HG03460 (cell line): ENCODE measurements around the gene VGLL2.
"Not testable (repeated sequence)": the region's sequence is repeated elsewhere in the genome, so short reads cannot be mapped to it uniquely, and the experiment has no call there.

Source experiments
- ATAC-seq: cut with Tn5 transposase; IDR thresholded peaks from one replicate; pipeline ENCODE4 v1.9.1; 2021; ENCODE audit not compliant: unreplicated experiment

VGLL2 gene, protein sequence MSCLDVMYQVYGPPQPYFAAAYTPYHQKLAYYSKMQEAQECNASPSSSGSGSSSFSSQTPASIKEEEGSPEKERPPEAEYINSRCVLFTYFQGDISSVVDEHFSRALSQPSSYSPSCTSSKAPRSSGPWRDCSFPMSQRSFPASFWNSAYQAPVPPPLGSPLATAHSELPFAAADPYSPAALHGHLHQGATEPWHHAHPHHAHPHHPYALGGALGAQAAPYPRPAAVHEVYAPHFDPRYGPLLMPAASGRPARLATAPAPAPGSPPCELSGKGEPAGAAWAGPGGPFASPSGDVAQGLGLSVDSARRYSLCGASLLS

DNA sequence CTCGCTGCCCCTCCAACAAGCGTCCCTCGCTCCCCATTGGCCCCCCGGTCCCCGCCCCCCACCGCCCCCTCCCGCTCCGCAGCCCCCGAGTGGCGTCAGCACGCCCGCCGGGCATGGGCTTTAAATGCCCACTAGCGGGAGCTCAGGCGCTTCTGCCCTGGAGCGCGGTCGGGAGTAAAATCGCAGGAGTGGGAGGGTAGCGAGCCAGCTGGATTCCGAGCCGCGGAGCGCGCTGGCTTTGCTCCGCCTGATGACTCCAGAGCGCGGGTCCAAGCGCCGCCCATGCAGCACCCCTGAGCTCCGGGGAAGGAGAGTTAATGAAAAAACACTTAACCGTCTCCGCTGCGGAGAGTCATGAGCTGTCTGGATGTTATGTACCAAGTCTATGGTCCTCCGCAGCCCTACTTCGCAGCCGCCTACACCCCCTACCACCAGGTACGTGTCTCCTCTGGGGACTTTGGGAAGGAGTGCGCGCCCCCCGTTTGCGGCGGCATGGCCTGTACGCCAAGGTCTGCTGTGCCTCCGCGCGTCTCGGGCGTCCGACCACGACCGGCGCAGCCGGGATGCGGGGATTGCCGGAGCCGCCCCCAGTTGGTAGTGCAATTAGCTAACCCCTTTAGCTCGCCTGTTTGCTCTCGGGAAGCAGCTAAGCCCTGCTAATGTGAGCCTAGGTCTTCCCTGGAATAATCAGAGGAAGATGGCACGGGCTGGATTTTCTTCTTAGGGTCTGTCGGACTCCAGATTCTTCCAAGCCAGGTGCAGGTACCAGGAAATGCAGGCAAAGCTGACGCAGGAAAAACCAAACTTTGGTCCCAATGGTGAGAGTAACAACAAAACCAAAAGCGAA is at the start of gene VGLL2:
Gene VGLL2 (plus strand): TSS at position 149 of the 847 bp plus-strand sequence. CDS start 206 bp downstream, at position 355.
- ATAC-seq: no peak

DNA sequence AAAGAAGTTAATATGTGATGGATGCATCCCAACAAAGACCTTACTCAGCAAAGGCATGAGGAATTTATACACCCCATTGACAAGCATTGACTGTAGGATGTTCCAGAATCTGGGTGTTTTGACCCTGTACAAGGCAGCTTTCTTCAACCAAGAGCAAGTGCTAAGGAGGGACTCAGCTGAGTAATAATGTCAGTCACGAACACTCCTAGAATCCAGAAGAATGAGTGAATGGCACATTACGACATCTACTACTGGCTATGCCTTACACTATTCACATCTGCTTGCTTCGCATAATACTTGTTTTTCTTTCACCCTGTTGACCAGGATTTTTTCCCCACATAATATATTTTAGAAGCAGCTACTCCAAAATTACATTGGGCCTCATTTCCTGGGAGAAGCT is 42.5 kb upstream of the VGLL2 start:
- no peak for ATAC-seq

DNA sequence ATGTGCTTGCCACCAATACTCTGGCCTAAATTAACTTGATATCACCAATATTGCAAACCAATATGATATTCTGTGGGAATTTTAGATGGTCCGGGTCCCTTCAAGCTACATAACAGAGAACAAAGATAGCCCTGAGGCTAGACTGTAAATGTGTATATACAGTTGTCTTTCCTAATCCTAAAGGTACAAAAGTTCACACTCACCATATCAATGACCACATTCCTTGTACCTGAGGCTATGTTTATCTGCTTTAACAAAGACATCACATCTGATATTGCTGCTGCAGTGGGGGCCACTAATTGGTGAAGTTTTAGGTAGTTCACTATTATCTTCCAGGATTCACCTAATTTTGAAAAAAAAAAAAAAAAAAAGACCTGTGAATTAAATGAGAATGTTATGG is 38.6 kb upstream of the VGLL2 start:
- ATAC-seq: no peak

DNA sequence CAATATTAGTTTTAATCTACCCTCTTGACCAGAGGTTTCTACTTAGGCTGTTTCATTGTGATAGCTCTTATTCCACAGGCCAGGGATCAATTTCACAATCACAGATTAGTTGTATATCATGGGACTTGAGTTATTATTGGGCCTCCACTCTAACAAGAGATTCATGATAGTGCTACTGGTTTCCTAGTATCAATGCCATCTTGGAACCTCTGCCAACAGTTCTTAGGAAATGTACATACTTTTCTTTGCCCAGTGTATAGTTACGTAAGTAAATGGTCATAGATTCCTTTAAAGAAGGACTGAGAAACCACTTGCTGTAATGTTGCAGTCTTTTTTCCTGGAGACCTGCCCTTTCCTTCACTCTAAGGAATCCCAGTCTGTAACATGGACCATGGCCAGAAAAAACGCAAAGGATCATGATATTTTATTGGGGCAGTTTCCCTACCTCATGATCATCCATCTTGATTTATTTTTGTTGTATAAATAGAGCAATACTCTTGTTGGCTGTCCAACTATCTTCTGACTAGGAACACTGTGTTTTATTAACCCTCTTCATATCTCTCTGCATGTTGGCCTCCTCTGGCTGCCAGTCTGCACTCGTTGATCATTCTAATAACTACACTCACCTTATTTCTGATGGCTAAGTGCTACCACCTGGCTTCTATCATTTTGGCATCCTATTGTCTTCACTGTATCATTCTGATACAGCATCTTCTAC is 38.0 kb upstream of the VGLL2 start:
- no peak for ATAC-seq

DNA sequence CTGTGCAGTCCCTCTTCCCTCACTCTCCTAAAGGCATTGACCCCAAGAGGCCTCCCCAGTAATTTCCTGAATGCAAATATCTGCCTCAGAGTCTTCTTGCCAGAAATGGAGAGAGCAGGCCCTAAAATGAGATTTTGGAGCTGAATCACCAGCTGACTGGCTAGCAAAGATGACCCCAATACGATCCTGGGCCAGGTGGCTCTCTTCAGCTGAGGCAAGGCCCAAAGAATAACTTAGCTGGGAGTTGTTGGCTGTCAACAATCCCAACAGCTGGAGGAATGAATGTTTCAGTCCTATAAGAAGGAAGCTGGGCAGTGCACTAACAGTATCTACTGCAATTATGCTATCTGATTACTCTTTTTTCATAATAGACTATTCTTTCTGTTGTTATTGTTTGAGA is 37.2 kb upstream of the VGLL2 start:
- no peak for ATAC-seq

DNA sequence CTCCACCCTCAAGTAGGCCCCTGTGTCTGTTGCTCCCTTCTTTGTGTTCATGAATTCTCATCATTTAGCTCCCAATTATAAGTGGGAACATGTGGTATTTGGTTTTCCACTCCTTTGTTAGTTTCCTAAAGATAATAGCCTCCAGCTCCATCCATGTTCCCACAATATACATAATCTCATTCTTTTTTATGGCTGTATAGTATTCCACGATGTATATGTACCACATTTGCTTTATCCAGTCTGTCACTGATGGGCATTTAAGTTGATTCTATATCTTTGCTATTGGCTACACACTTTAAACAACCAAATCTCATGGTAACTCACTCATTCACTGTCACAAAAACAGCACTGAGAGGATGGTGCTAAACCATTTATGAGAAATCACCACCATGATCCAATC is 35.5 kb upstream of the VGLL2 start:
- no peak for ATAC-seq

DNA sequence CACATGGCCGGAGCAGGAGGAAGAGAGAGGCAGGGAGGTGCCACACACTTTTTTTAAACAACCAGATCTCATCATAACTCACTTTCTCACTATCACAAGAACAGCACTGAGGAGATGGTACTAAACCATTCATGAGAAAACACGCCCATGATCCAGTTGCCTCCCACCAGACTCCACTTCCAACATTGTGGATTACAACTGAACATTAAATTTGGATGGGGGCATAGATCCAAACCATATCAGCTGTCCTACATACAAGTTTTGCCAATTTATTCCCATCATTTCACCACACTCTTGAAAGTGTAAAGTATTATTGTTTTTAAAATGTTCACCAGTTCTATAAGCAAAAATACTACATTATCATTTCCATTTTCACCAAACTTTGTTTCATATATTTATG is 33.9 kb upstream of the VGLL2 start:
- ATAC-seq: no peak

DNA sequence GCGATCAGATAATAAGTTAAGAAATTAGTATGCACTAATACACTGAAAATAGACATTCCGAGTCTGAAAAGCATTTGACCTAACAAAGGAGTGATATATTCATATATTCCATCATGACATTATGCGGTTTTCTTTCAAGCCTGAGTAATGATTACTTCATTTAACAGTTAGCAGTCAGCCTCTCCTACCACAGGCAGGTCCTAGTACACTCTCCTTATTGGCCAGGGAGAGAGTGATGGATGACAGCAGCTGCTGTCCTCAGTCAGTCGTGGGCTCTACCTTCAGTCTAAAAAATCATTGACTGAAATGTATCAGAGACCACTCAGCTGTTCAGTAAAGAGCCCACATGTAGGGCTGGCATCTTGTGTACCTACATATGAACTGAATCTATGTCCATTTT is 33.2 kb upstream of the VGLL2 start:
- no peak for ATAC-seq

DNA sequence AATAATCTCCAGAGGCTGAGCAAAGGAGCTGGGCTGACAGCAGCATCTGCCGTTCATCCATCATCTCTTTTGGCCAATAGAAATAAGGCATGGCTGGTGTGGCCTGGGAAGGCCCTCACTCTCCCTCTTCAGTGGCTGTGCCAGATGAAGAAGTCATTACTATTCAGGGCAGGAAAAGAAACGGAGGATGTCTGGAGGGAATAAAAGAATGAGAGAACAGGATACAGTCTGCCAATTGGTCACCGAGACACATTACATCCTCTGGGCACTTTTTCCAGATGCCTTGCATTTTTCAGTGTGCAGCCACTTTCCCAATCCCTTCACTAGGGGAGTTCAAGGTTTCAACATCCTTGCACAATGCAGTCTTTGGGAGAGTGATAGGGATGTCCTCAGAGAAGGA is 32.2 kb upstream of the VGLL2 start:
- no peak for ATAC-seq

DNA sequence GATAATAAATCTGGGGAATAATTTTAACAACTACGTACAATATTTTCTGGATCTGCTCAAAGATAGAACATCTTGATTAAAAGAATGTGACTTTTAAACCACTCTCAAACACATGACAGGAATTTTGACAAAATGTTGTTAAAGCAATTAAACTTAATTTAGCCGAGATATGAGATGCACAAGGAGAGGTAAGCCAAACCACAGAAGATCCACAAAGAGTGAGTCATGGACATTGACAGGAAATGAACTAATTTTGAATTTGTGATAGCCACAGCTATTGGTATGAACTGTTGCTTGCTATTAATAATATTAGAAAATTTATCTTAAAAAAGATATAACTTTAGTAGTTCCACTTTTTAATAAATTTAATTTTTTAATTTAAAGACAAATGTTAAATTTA is 27.8 kb upstream of the VGLL2 start:
- no peak for ATAC-seq

DNA sequence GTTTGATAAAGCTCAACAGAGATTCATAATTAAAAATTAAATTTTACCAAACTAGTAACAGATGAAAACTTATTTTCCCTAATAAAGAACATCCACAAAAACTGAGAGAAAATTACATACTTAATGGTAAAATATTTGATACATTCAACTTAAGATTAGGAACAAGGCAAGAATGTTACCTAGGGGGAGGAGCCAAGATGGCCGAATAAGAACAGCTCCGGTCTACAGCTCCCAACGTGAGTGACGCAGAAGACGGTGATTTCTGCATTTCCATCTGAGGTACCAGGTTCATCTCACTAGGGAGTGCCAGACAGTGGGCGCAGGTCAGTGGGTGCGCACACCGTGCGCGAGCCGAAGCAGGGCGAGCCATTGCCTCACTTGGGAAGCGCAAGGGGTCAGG is 20.8 kb upstream of the VGLL2 start:
- ATAC-seq: not testable (repeated sequence)

DNA sequence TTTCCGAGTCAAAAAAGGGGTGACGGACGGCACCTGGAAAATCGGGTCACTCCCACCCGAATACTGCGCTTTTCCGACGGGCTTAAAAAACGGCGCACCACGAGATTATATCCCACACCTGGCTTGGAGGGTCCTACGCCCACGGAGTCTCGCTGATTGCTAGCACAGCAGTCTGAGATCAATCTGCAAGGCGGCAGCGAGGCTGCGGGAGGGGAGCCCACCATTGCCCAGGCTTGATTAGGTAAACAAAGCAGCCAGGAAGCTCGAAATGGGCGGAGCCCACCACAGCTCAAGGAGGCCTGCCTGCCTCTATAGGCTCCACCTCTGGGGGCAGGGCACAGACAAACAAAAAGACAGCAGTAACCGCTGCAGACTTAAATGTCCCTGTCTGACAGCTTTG is 20.4 kb upstream of the VGLL2 start:
- not testable (repeated sequence) for ATAC-seq

DNA sequence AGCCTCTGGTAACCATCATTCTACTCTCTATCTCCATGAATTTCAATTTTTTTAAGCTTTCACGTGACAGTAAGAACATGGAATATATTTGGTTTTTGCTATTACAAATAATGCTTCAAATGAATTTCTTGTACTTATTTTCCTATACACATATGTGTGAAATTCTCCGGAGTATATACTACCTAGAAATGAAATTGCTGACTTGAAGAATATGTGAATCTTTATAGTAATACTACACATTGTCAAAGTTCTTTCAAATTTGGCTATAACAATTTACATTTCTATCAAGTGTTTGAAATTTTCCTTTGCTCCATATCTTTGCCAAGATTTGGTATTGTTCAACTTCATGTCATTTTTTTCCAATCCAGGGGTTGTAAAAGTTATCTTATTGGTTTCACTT is 11.6 kb upstream of the VGLL2 start:
- ATAC-seq: no peak

DNA sequence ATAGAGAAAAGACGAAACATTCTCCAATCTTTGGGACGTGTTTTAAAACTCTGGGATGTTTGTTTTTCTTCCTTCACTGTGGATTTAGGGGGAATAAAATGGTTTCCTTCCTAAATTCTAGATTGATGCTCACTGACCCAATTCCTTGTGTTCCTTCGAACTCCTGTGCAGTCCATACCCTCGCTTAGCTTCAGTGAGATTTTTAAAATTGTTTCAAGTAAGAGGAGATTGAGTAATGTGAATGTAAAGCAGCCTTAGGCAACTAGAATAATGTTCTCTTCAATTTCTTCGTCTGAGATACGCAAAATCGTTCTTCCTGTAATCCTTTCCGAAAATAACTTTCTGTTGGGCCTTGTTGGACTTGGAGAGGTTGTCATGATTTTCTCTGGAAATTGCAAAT is 2.6 kb upstream of the VGLL2 start:
- no peak for ATAC-seq

DNA sequence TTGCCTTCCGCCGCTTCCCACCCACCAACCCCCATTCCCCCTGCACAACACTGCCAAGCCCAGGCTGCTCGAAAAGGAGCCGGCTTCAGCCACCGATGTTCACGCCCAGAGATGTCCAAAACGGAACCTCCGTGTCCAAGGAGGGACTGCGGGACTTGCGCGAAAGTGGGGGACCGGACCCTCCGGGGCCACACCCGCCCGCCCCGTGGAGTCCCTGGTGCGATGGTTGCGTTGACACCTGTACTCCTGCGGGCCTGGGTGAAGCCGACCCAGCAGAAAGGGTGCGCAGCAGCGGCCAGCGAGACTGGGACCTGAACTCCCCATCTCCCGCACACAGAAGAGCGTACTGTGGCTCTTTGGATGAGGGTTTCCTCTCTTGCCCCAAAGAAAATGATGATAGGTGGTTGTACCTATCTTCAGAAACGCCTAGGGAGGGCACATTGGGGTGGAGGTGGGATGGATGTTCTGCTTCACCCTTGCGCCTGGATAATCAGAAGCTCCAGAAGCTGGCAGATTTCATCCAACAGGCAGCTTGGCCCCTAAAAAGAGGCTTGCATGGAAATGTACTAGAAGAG is 1.9 kb upstream of the VGLL2 start:
- no peak for ATAC-seq

DNA sequence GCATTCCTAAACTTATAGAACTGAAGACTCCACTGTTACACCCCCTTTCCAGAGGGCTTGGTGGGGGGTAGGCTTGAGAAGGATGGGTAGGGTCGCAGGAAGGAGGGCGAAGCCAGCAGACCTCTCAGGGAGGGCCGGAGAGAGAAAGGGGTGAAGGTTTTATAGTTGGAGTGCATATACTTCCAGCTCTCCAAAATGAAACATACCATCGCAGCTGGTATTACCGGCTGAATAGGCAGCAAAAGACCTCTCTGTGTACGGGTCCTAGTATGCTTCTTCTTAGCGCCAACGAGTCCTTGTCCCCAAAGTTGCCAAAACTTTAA is 1.0 kb upstream of the VGLL2 start:
- ATAC-seq: no peak

DNA sequence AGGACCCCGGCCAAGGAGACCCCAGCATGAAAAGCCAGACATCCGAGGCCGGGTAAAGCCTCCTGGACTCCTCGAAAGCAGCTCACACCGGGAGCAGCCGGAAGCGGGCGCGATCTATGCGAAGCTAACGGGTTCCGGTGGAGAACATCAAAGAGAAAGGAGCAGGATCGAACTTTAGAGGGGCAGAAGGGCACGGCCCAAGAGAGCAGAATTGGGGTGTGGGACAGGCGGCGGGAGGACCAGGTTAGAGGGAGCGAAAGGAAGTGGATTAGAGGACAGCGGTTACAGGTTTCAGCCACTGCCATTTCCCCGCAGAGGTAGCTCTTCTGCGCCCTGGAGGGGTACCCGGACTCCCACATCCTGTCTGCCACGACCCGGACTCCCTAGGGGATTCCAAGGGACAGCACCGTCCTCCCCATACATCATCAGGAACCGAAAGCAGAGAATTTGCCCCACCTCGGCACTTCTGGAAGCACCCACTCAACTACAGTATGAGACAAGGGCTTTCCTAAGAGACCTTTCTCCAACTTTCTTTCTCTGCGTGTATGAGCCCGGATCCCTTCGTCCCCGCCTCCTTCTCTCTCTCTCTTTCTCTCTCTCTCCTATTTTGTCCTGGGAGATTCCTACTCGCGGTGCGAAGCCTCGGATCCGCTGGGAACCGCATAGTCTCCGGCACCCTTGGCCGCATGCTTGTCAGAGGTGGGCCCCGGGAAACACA is 507 bp upstream of the VGLL2 start:
- peak; percentile 69 for ATAC-seq

DNA sequence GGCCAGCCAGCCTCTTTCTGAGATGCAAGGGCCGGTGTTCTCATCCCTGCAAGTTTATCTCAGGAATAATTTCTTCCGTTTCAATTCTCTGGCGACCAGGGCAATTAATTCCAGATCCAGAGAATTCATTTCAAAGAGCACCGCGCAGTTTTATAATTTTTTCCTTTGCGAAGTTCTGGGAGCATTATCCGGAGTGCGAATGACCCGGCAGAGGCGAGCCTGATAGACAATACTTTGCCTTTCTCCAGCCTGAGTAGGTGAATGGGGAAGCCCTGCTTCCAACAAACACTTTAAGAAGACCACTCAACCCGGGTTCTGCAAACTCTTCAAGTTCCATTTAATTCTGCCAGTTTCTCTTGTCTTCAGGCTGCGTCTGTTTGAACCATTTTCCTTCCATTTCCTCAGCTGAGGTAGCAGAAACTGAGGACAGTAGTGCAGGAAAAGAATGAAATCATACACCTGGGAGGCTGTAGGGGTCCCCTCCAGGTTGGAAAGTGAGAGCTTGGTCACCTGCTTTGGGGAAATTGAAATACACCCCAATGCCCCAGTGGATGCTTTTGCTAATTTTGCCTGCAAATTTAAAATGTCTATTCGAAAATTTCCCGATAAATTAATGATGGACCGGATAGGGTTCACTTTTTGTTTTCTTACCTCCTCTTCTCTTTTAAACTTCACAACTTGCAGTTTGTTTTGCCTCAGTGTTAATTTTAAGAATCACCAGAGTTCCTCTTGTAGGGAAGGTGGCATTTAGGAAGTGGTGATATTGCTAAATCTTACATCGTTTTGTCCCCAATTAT is 1.1 kb downstream of the VGLL2 start:
- ATAC-seq: no peak

DNA sequence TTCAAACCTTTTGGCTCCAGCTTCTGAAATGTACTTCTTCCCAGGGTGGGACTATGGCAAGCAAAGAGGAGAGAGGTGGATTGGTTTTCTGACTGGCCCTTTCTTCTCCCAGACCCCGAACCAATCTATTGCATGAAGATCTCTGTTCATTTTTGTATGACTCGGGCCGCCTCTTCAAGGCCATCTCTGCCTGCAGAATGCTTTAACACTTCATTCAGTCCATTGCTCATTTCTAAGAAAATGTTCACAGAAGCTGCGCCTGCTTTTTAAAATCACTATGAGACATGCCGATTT is 1.6 kb downstream of the VGLL2 start:
- no peak for ATAC-seq

DNA sequence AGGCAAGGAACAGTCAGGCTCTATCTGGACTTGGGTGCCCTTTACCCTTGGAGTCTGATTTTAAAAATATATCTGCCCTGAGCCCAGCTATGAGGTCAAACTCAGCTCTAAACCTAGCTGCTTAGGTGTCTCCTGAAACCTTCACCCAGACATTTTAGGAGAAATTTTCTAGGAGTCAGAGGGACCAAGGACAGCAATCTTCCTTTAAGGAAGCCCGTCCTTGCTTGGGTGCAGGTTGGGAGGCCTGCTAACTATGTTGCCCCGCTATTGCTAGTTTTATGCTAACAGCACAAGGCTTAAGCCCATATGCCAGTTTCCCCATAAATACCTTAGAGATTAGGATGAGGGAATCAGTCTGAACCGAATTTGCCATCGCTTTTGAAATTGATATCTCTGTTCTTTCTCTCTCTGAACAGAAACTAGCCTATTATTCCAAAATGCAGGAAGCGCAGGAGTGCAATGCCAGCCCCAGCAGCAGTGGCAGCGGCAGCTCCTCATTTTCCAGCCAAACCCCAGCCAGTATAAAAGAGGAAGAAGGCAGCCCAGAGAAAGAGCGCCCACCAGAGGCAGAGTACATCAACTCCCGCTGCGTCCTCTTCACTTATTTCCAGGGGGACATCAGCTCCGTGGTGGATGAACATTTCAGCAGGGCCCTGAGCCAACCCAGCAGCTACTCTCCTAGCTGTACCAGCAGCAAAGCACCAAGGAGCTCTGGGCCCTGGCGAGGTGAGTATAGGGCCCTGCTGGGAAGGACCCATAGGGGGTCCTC is 2.6 kb downstream of the VGLL2 start:
- ATAC-seq: no peak
